Measurements from ENCODE around the gene INTS11.

DNA sequence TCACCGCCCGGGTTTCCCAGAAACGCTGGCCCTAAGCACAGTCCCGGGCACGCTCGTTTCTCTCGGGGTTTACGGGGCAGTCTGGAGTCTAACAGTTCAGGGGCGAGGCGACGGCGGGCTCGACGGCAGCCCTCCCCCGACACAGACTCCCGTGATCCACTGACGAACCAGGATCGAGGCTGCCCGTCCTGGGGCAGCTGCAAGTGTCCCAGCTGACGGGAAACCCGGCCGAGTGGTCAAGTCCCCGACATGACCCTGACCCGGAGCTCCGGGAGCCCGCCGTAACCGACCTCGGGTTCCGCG is 51.3 kb downstream of the INTS11 start:
- TF ChIP-seq, protein P1, sequence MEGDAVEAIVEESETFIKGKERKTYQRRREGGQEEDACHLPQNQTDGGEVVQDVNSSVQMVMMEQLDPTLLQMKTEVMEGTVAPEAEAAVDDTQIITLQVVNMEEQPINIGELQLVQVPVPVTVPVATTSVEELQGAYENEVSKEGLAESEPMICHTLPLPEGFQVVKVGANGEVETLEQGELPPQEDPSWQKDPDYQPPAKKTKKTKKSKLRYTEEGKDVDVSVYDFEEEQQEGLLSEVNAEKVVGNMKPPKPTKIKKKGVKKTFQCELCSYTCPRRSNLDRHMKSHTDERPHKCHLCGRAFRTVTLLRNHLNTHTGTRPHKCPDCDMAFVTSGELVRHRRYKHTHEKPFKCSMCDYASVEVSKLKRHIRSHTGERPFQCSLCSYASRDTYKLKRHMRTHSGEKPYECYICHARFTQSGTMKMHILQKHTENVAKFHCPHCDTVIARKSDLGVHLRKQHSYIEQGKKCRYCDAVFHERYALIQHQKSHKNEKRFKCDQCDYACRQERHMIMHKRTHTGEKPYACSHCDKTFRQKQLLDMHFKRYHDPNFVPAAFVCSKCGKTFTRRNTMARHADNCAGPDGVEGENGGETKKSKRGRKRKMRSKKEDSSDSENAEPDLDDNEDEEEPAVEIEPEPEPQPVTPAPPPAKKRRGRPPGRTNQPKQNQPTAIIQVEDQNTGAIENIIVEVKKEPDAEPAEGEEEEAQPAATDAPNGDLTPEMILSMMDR (IDR thresholded peaks at IDR 0.05): no peak
- TF ChIP-seq POLR2A (IDR thresholded peaks at IDR 0.05): no peak

Measured in stomach (tissue), 4 donors.